ENCODE data around the gene HSD11B1. TPM values are rescaled to one million over a fixed set of nuclear protein-coding genes. Genes with fewer than 3 reads are reported as not detected.
A peak's percentile ranks its signal among the peaks of the same experiment; 100 is the strongest.

Gene HSD11B1
- polyA plus RNA-seq, 3 donors = not detected

DNA sequence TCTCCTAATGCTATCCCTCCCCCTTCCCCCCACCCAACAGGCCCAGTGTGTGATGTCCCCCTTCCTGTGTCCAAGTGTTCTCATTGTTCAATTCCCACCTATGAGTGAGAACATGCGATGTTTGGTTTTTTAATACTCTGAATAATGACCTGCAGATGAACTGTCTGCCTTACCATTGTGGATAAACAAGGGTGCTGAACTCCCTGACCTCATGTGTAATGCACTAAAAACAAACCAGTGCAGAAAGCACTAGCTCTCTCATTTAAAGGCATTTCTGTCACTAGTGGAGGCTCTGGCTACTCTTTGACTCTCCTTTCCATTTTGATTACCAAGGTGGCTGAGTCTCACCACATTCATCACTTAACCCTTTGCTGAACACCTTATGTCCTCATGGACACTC, 28.1 kb downstream of the HSD11B1 start:
- H3K36me3 ChIP-seq (replicated peaks in 1 of 2; ENCODE audit: control insufficient read depth in 1 of 2, insufficient read depth in 2 of 2, low read length in 2 of 2) = no peaks in the 10 kb centered on the region
- H3K4me3 Mint-ChIP-seq = no peak overlapping the region
- H3K27me3 Mint-ChIP-seq (ENCODE audit: low read depth in 3 of 3) = peaks cover 0 to 2% (median 0%) of the 10 kb centered on the region in 3 donors
- H2AFZ ChIP-seq (ENCODE audit: insufficient read depth, low read depth, low read length, poor library complexity, severe bottlenecking) = no peak overlapping the region
- H3K27me3 ChIP-seq (ENCODE audit: control insufficient read depth in 2 of 2, insufficient read depth in 2 of 2, low read length in 2 of 2) = no peaks in the 10 kb centered on the region
- H4K20me1 ChIP-seq (ENCODE audit: insufficient read depth, low read length) = no peaks in the 10 kb centered on the region
- WGBS (ENCODE audit: insufficient coverage) = no CpG with 5 or more reads among the region's 1 CpG
- no peak for DNase-seq
- H3K4me2 ChIP-seq (replicated peaks; ENCODE audit: extremely low read depth, low read length, poor library complexity, severe bottlenecking) = no peak overlapping the region
- peaks cover 36% of the 10 kb centered on the region for H3K4me1 Mint-ChIP-seq
- H3K79me2 ChIP-seq (ENCODE audit: insufficient read depth, low read length) = no peaks in the 10 kb centered on the region
- peaks cover 19 to 28% of the 10 kb centered on the region in 2 donors for H3K4me1 ChIP-seq (ENCODE audit: control insufficient read depth in 1 of 2, insufficient read depth in 2 of 2, low read length in 2 of 2)
- H3K9me3 Mint-ChIP-seq = no peaks in the 10 kb centered on the region
- peak overlapping the region in 1 of 2 donors; percentile 59 for H3K27ac ChIP-seq (ENCODE audit: low read depth in 1 of 2, low read length in 2 of 2)
- H3K9me3 ChIP-seq (replicated peaks in 1 of 2; ENCODE audit: control insufficient read depth in 1 of 2, insufficient read depth in 1 of 2, low read length in 2 of 2) = no peaks in the 10 kb centered on the region
- H3K4me3 ChIP-seq (replicated peaks in 1 of 3; ENCODE audit: low read depth in 2 of 3, low read length in 3 of 3) = no peak overlapping the region
- H3K9ac ChIP-seq (ENCODE audit: insufficient read depth, low read length, poor library complexity, severe bottlenecking) = no peak overlapping the region
- intact Hi-C loops (cut with micrococcal nuclease) = no loop called here
- TF ChIP-seq, protein P1, sequence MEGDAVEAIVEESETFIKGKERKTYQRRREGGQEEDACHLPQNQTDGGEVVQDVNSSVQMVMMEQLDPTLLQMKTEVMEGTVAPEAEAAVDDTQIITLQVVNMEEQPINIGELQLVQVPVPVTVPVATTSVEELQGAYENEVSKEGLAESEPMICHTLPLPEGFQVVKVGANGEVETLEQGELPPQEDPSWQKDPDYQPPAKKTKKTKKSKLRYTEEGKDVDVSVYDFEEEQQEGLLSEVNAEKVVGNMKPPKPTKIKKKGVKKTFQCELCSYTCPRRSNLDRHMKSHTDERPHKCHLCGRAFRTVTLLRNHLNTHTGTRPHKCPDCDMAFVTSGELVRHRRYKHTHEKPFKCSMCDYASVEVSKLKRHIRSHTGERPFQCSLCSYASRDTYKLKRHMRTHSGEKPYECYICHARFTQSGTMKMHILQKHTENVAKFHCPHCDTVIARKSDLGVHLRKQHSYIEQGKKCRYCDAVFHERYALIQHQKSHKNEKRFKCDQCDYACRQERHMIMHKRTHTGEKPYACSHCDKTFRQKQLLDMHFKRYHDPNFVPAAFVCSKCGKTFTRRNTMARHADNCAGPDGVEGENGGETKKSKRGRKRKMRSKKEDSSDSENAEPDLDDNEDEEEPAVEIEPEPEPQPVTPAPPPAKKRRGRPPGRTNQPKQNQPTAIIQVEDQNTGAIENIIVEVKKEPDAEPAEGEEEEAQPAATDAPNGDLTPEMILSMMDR (IDR thresholded peaks at IDR 0.05) = no peak
- no peak overlapping the region for H3K27ac Mint-ChIP-seq
- no peaks in the 10 kb centered on the region for H3K36me3 Mint-ChIP-seq

DNA sequence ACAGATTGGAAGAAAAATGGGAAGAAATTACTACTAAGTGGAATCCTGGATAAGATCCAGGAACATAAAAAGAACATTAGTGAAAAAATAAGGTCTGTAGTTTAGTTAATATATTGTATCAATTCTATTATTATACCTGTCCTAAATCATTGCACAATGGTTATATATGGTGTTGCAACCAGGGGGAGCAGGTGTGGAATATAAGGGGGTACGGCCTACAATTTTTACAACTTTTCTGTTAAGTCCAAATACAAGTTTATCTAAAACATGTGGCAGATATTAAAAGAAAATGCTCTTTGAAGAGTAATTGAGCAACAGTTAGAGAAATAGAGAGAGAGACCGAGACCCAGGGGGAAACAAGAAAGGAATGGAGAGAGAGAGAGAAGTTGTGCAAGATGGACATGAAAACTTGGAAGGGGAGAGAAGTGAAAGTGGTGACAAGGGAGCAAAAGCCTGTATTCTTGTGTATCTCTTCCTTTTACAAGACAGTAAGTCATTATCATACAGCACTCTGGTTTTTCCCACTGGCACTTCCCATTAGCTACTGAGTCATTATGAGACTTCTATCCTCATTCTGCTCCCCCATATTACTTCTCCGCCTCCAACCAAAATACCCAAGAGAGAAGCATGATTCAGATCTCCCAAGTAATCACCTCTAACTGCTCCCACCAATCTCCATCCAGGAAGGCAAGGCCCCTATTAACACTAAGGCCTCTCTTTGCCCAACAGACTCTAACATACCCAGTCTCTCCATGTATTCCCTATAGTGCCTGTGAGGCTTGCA, 29.0 kb downstream of the HSD11B1 start:
- H4K20me1 ChIP-seq (ENCODE audit: insufficient read depth, low read length) = no peaks in the 10 kb centered on the region
- H3K4me2 ChIP-seq (replicated peaks; ENCODE audit: extremely low read depth, low read length, poor library complexity, severe bottlenecking) = peak overlapping the region; percentile 15
- 0% methylated on average over 2 of the region's 3 CpGs for WGBS (ENCODE audit: insufficient coverage)
- peak overlapping the region in 1 of 3 experiments; percentile 39 for H3K4me3 ChIP-seq (replicated peaks in 1 of 3; ENCODE audit: low read depth in 2 of 3, low read length in 3 of 3)
- H3K4me1 ChIP-seq (ENCODE audit: control insufficient read depth in 1 of 2, insufficient read depth in 2 of 2, low read length in 2 of 2) = peaks cover 19 to 28% of the 10 kb centered on the region in 2 donors
- H3K27ac Mint-ChIP-seq = peak overlapping the region; percentile 32 to 90 (median 80)
- TF ChIP-seq, protein P1 (IDR thresholded peaks at IDR 0.05) = no peak
- no peaks in the 10 kb centered on the region for H3K9me3 Mint-ChIP-seq
- no peaks in the 10 kb centered on the region for H3K36me3 ChIP-seq (replicated peaks in 1 of 2; ENCODE audit: control insufficient read depth in 1 of 2, insufficient read depth in 2 of 2, low read length in 2 of 2)
- intact Hi-C loops (cut with micrococcal nuclease) = no loop called here
- peaks cover 0 to 2% (median 0%) of the 10 kb centered on the region in 3 donors for H3K27me3 Mint-ChIP-seq (ENCODE audit: low read depth in 3 of 3)
- peak; percentile 70 to 98 (median 79) for DNase-seq
- peaks cover 36% of the 10 kb centered on the region for H3K4me1 Mint-ChIP-seq
- H3K27me3 ChIP-seq (ENCODE audit: control insufficient read depth in 2 of 2, insufficient read depth in 2 of 2, low read length in 2 of 2) = no peaks in the 10 kb centered on the region
- H2AFZ ChIP-seq (ENCODE audit: insufficient read depth, low read depth, low read length, poor library complexity, severe bottlenecking) = no peak overlapping the region
- peak overlapping the region in 1 of 2 donors; percentile 62 for H3K4me3 Mint-ChIP-seq
- peak overlapping the region; percentile 21 to 59 for H3K27ac ChIP-seq (ENCODE audit: low read depth in 1 of 2, low read length in 2 of 2)
- no peaks in the 10 kb centered on the region for H3K79me2 ChIP-seq (ENCODE audit: insufficient read depth, low read length)
- no peaks in the 10 kb centered on the region for H3K9me3 ChIP-seq (replicated peaks in 1 of 2; ENCODE audit: control insufficient read depth in 1 of 2, insufficient read depth in 1 of 2, low read length in 2 of 2)
- no peaks in the 10 kb centered on the region for H3K36me3 Mint-ChIP-seq
- H3K9ac ChIP-seq (ENCODE audit: insufficient read depth, low read length, poor library complexity, severe bottlenecking) = no peak overlapping the region

Measured in CD14-positive monocyte (primary cell).